Gastrocnemius medialis (tissue), 4 donors: ENCODE data around the gene DCAF10.

Experiments used
- POLR2A ChIP-seq, 2 donors: fragments of 450-650 bp; IDR thresholded peaks; one replicate each; pipeline ENCODE4 v1.6.1; 2017; ENCODE audit warnings: antibody characterized with exemption in 2 of 2, mild to moderate bottlenecking in 2 of 2, moderate library complexity in 2 of 2
- TF ChIP-seq, protein P1 (sequence below), 5 experiments: fragments of 450-650 bp in 3 of 5; fragments of 200-600 bp in 2 of 5; sonication (generic) in 2 of 5; IDR thresholded peaks in 4 of 5; conservative IDR thresholded peaks in 1 of 5; 1 replicate in 4 of 5; 2 replicates in 1 of 5; pipeline ENCODE4 v1.5.1; 2016 to 2019; ENCODE audit warnings: antibody characterized with exemption in 5 of 5, mild to moderate bottlenecking in 3 of 5, moderate library complexity in 3 of 5

DNA sequence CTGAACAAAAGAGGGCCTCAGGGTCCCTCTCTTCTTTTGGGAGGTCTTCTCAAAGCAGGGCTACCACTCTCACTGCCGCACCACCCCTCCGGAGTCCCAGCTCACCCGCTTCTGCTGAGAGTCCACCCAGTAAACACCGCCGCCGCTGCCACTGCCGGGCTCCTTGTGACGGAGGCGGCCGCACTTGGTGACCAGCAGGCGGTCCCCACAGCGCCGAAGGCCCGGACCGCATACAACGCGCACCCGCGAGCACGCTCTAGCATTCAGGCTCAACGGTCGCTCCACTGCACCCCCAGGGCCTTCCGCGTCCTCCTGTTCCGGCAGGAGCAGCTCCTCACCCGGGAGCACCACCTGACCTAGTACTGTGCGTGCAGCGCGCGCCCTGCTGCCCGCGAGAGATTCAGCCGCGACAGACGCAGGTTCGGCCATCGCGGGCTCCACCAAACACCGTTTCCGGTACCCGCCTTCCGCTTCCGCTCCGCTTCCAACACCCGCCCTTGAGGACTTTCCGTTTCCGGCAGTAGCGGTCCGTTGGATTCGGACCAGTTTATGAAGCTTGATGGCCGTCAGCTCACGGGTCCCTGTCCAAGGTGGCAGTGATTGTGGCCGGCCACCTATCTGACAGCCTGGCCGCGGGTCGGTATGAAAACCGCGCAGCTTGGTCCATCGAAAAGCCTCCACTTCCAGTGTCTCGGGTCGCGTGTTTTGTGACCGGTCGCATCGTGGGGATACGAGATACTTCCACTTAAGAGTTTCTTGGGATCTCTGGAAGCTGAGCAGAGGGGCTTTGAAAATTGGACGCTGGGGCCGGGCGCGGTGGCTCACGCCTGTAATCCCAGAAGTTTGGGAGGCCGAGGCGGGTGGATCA is 15.7 kb upstream of the DCAF10 start, which contains the start of gene EXOSC3:
- TF ChIP-seq, protein P1, sequence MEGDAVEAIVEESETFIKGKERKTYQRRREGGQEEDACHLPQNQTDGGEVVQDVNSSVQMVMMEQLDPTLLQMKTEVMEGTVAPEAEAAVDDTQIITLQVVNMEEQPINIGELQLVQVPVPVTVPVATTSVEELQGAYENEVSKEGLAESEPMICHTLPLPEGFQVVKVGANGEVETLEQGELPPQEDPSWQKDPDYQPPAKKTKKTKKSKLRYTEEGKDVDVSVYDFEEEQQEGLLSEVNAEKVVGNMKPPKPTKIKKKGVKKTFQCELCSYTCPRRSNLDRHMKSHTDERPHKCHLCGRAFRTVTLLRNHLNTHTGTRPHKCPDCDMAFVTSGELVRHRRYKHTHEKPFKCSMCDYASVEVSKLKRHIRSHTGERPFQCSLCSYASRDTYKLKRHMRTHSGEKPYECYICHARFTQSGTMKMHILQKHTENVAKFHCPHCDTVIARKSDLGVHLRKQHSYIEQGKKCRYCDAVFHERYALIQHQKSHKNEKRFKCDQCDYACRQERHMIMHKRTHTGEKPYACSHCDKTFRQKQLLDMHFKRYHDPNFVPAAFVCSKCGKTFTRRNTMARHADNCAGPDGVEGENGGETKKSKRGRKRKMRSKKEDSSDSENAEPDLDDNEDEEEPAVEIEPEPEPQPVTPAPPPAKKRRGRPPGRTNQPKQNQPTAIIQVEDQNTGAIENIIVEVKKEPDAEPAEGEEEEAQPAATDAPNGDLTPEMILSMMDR (IDR thresholded peaks at IDR 0.05 in 4 of 5, conservative IDR thresholded peaks at IDR 0.05 in 1 of 5), result peak in 1 of 5 experiments; percentile 15
- TF ChIP-seq POLR2A (IDR thresholded peaks at IDR 0.05), result peak; percentile 13 to 63
